Neuronal stem cell (in vitro differentiated cells): ENCODE measurements around the gene SCN1A.

Source experiments
- DNase-seq: peaks from one replicate; pipeline ENCODE4 v3.0.0-alpha.2; 2013; ENCODE audit warnings: low spot score
- H2AFZ ChIP-seq: one replicate; pipeline ENCODE4 v1.6.1; 2013; ENCODE audit warnings: mild to moderate bottlenecking, low read length, inconsistent platforms
- H2AK5ac ChIP-seq: 2 replicates; pipeline ENCODE4 v1.6.1; 2013; ENCODE audit warnings: low read depth, mild to moderate bottlenecking, inconsistent platforms, low read length, moderate library complexity, mixed read lengths
- H2BK120ac ChIP-seq: 2 replicates; pipeline ENCODE4 v1.6.1; 2013; ENCODE audit warnings: low read depth, mild to moderate bottlenecking, inconsistent platforms, low read length, moderate library complexity, mixed read lengths
- H2BK12ac ChIP-seq: one replicate; pipeline ENCODE4 v1.6.1; 2013; ENCODE audit warnings: low read length, inconsistent platforms
- H2BK15ac ChIP-seq: 2 replicates; pipeline ENCODE4 v1.6.1; 2013; ENCODE audit warnings: mild to moderate bottlenecking, low read length, inconsistent platforms, mixed read lengths
- H2BK5ac ChIP-seq: one replicate; pipeline ENCODE4 v1.6.1; 2013; ENCODE audit warnings: inconsistent platforms, mild to moderate bottlenecking, low read length, moderate library complexity
- H3K14ac ChIP-seq: one replicate; pipeline ENCODE4 v1.6.1; 2013; ENCODE audit warnings: low read length, inconsistent platforms
- H3K18ac ChIP-seq: 2 replicates; pipeline ENCODE4 v1.6.1; 2013; ENCODE audit warnings: low read length, inconsistent platforms
- H3K23ac ChIP-seq: 2 replicates; pipeline ENCODE4 v1.6.1; 2013; ENCODE audit warnings: low read depth, mild to moderate bottlenecking, mixed read lengths, low read length, inconsistent platforms; ENCODE audit not compliant: poor library complexity
- H3K27ac ChIP-seq: replicated peaks from 3 replicates; pipeline ENCODE4 v1.5.1; 2013; ENCODE audit warnings: low read length, inconsistent platforms
- H3K27me3 ChIP-seq, 3 experiments: 2 replicates each; pipeline ENCODE4 v1.6.1; 2013; ENCODE audit warnings: low read length in 3 of 3, mild to moderate bottlenecking in 2 of 3, inconsistent platforms in 1 of 3, low read depth in 1 of 3, mixed read lengths in 1 of 3, moderate library complexity in 1 of 3; ENCODE audit not compliant: control insufficient read depth in 3 of 3, insufficient read depth in 3 of 3
- H3K36me3 ChIP-seq, 2 donors: replicated peaks in 1 of 2; 2 replicates each; pipeline ENCODE4 v1.6.1; 2013; ENCODE audit warnings: low read length in 2 of 2; ENCODE audit not compliant: control insufficient read depth in 2 of 2, insufficient read depth in 2 of 2
- H3K4ac ChIP-seq: 2 replicates; pipeline ENCODE4 v1.6.1; 2013; ENCODE audit warnings: inconsistent platforms, mild to moderate bottlenecking, low read length, moderate library complexity
- H3K4me1 ChIP-seq, 2 donors: 1 replicate in 1 of 2; 2 replicates in 1 of 2; pipeline ENCODE4 v1.6.1; 2013; ENCODE audit warnings: low read length in 2 of 2, low read depth in 1 of 2; ENCODE audit not compliant: control insufficient read depth in 2 of 2, insufficient read depth in 1 of 2
- H3K4me2 ChIP-seq: one replicate; pipeline ENCODE4 v1.6.1; 2013; ENCODE audit warnings: mild to moderate bottlenecking, low read length, inconsistent platforms; ENCODE audit not compliant: insufficient read depth, poor library complexity, severe bottlenecking
- H3K4me3 ChIP-seq, 2 donors: 2 replicates each; pipeline ENCODE4 v1.5.1; 2013; ENCODE audit warnings: low read length in 2 of 2, mild to moderate bottlenecking in 2 of 2, inconsistent platforms in 1 of 2, moderate library complexity in 1 of 2
- H3K79me1 ChIP-seq: one replicate; pipeline ENCODE4 v1.6.1; 2013; ENCODE audit warnings: low read depth, mild to moderate bottlenecking, inconsistent platforms, low read length, moderate library complexity
- H3K9ac ChIP-seq: one replicate; pipeline ENCODE4 v1.6.1; 2013; ENCODE audit warnings: mild to moderate bottlenecking, low read depth, low read length, inconsistent platforms; ENCODE audit not compliant: poor library complexity
- H3K9me3 ChIP-seq, 2 donors: replicated peaks in 1 of 2; 2 replicates each; pipeline versions ENCODE3 to v1.6.1; 2013; ENCODE audit warnings: low read length in 2 of 2, mild to moderate bottlenecking in 2 of 2, inconsistent platforms in 1 of 2, low read depth in 1 of 2, mixed read lengths in 1 of 2, moderate library complexity in 1 of 2; ENCODE audit not compliant: control insufficient read depth in 2 of 2, insufficient read depth in 1 of 2
- H4K8ac ChIP-seq: one replicate; pipeline ENCODE4 v1.6.1; 2013; ENCODE audit warnings: low read depth, mild to moderate bottlenecking, inconsistent platforms, low read length, moderate library complexity
- H4K91ac ChIP-seq: one replicate; pipeline ENCODE4 v1.6.1; 2013; ENCODE audit warnings: low read length, low read depth, mild to moderate bottlenecking, inconsistent platforms; ENCODE audit not compliant: poor library complexity
- whole genome bisulfite sequencing, 2 donors: extraction: QIAGEN DNeasy Blood & Tissue Kit; methylation state at CpG; one replicate each; pipeline ENCODE4 v1.1.7; 2013; ENCODE audit warnings: missing lambda C conversion rate in 2 of 2, mixed read lengths in 1 of 2; ENCODE audit not compliant: insufficient read length in 2 of 2, insufficient replicate concordance in 1 of 2; ENCODE audit errors: extremely low coverage in 2 of 2; 5-methylcytosine and 5-hydroxymethylcytosine counted together

Gene SCN1A

GRCh38 chr2:166137331-166137730 is 9.5 kb upstream of the SCN1A start:
- H3K14ac ChIP-seq: no peak overlapping the region
- no peak overlapping the region for H2BK120ac ChIP-seq
- no peak overlapping the region for H2BK5ac ChIP-seq
- no peak overlapping the region for H2AK5ac ChIP-seq
- no CpG with 5 or more reads among the region's 2 CpGs for WGBS, 2 donors
- no peak overlapping the region for H2BK15ac ChIP-seq
- no peak overlapping the region for H3K18ac ChIP-seq
- no peaks in the 10 kb centered on the region for H3K9me3 ChIP-seq
- no peak overlapping the region for H3K4me2 ChIP-seq
- H3K36me3 ChIP-seq: no peaks in the 10 kb centered on the region
- no peak overlapping the region for H3K4me3 ChIP-seq
- no peak overlapping the region for H2AFZ ChIP-seq
- H3K27me3 ChIP-seq: no peaks in the 10 kb centered on the region
- no peak overlapping the region for H4K8ac ChIP-seq
- H4K91ac ChIP-seq: no peak overlapping the region
- no peak for DNase-seq
- H3K23ac ChIP-seq: no peak overlapping the region
- H3K4me1 ChIP-seq: no peaks in the 10 kb centered on the region
- H3K4ac ChIP-seq: no peak overlapping the region
- no peaks in the 10 kb centered on the region for H3K79me1 ChIP-seq
- no peak overlapping the region for H3K27ac ChIP-seq
- H2BK12ac ChIP-seq: no peak overlapping the region
- H3K9ac ChIP-seq: no peak overlapping the region

GRCh38 chr2:166135849-166136258 is 8.0 kb upstream of the SCN1A start:
- no peak for DNase-seq
- no peaks in the 10 kb centered on the region for H3K79me1 ChIP-seq
- H3K9ac ChIP-seq: no peak overlapping the region
- H3K27ac ChIP-seq: no peak overlapping the region
- no peak overlapping the region for H2BK15ac ChIP-seq
- no peak overlapping the region for H2AFZ ChIP-seq
- no peak overlapping the region for H2BK120ac ChIP-seq
- H3K27me3 ChIP-seq: no peaks in the 10 kb centered on the region
- H3K14ac ChIP-seq: no peak overlapping the region
- no peak overlapping the region for H2BK12ac ChIP-seq
- no peak overlapping the region for H3K4me3 ChIP-seq
- no peak overlapping the region for H4K91ac ChIP-seq
- no peak overlapping the region for H3K4me2 ChIP-seq
- WGBS, 2 donors: no CpG with 5 or more reads among the region's 2 CpGs
- no peak overlapping the region for H3K23ac ChIP-seq
- no peak overlapping the region for H2BK5ac ChIP-seq
- H2AK5ac ChIP-seq: no peak overlapping the region
- no peak overlapping the region for H3K4ac ChIP-seq
- no peaks in the 10 kb centered on the region for H3K36me3 ChIP-seq
- no peak overlapping the region for H4K8ac ChIP-seq
- H3K18ac ChIP-seq: no peak overlapping the region
- no peaks in the 10 kb centered on the region for H3K4me1 ChIP-seq
- H3K9me3 ChIP-seq: no peaks in the 10 kb centered on the region

GRCh38 chr2:166135152-166135848 is 7.5 kb upstream of the SCN1A start:
- Histone ChIP-seq H4K91ac (no peak overlapping the region), H3K4me2 (no peak overlapping the region), H3K9me3 (no peaks in the 10 kb centered on the region), H3K4me1 (no peaks in the 10 kb centered on the region), H3K23ac (no peak overlapping the region), H2AFZ (no peak overlapping the region), H2BK120ac (no peak overlapping the region), H2AK5ac (no peak overlapping the region), H3K4ac (no peak overlapping the region), H3K27me3 (no peaks in the 10 kb centered on the region), H3K4me3 (no peak overlapping the region), H3K9ac (no peak overlapping the region), H3K36me3 (no peaks in the 10 kb centered on the region), H2BK12ac (no peak overlapping the region), H2BK15ac (no peak overlapping the region), H4K8ac (no peak overlapping the region), H2BK5ac (no peak overlapping the region), H3K79me1 (no peaks in the 10 kb centered on the region), H3K18ac (no peak overlapping the region), H3K27ac (no peak overlapping the region), H3K14ac (no peak overlapping the region)
- WGBS, 2 donors: no CpG with 5 or more reads among the region's 6 CpGs
- DNase-seq: no peak

- H2BK12ac ChIP-seq: no peak overlapping the region
- H2BK120ac ChIP-seq: no peak overlapping the region
- H2BK5ac ChIP-seq: no peak overlapping the region
- no peak overlapping the region for H3K4me3 ChIP-seq
- no peak overlapping the region for H4K91ac ChIP-seq
- H3K9ac ChIP-seq: no peak overlapping the region
- no peak overlapping the region for H3K23ac ChIP-seq
- H3K36me3 ChIP-seq: no peaks in the 10 kb centered on the region
- no peaks in the 10 kb centered on the region for H3K27me3 ChIP-seq
- no peaks in the 10 kb centered on the region for H3K4me1 ChIP-seq
- no peak overlapping the region for H3K4me2 ChIP-seq
- H2AFZ ChIP-seq: no peak overlapping the region
- WGBS, 2 donors: no CpG with 5 or more reads among the region's 3 CpGs
- H3K18ac ChIP-seq: no peak overlapping the region
- DNase-seq: no peak
- H3K4ac ChIP-seq: no peak overlapping the region
- no peak overlapping the region for H2AK5ac ChIP-seq
- no peak overlapping the region for H4K8ac ChIP-seq
- H3K9me3 ChIP-seq: no peaks in the 10 kb centered on the region
- no peak overlapping the region for H3K14ac ChIP-seq
- H3K79me1 ChIP-seq: no peaks in the 10 kb centered on the region
- no peak overlapping the region for H2BK15ac ChIP-seq
- no peak overlapping the region for H3K27ac ChIP-seq
Measured at GRCh38 chr2:166134252-166135151, 6.7 kb upstream of the SCN1A start.
